HEK293 (cell line): ENCODE measurements around the gene PEX7.
"Not testable (repeated sequence)": the region's sequence is repeated elsewhere in the genome, so short reads cannot be mapped to it uniquely, and the experiment has no call there.

Experiments used
- CTCF ChIA-PET: fragments of 350-600 bp; formaldehyde crosslinking; extraction: SDS; loops from one replicate; lab custom pipeline; 2021; ENCODE audit warnings: antibody characterized with exemption; lab: Yijun Ruan, JAX
- POLR2A ChIA-PET: fragments of 300-600 bp; formaldehyde crosslinking; extraction: SDS; loops from one replicate; lab custom pipeline; 2020; ENCODE audit warnings: antibody characterized with exemption, inconsistent platforms; lab: Yijun Ruan, JAX
- H3K27ac ChIP-seq: fragments of 200-500 bp; sonication (Bioruptor generic); 2 replicates; pipeline ENCODE4 v1.5.1; 2014; ENCODE audit warnings: low read depth, low read length, control low read depth, inconsistent platforms; ENCODE audit errors: extremely low read depth
- H3K36me3 ChIP-seq, 2 experiments: fragments of 200-500 bp in 1 of 2; sonication (Bioruptor generic) in 1 of 2; 1 replicate in 1 of 2; 2 replicates in 1 of 2; pipeline ENCODE4 v1.5.1; 2014 to 2017; ENCODE audit warnings: inconsistent platforms in 2 of 2, low read length in 2 of 2; ENCODE audit not compliant: control insufficient read depth in 2 of 2, insufficient read depth in 1 of 2
- H3K4me1 ChIP-seq: fragments of 200-500 bp; sonication (Bioruptor generic); 2 replicates; pipeline ENCODE4 v1.5.1; 2014; ENCODE audit warnings: mild to moderate bottlenecking, low read length, inconsistent platforms; ENCODE audit not compliant: control insufficient read depth, insufficient read depth
- H3K4me3 ChIP-seq: 2 replicates; pipeline ENCODE4 v1.5.1; 2011; ENCODE audit warnings: low read depth, mild to moderate bottlenecking, control low read depth, low read length, moderate library complexity
- H3K9me3 ChIP-seq: fragments of 200-500 bp; sonication (Bioruptor generic); 2 replicates; pipeline ENCODE4 v1.5.1; 2014; ENCODE audit warnings: low read depth, low read length, inconsistent platforms; ENCODE audit not compliant: control insufficient read depth, insufficient read depth
- OSR2 ChIP-seq: fragments of 450-650 bp; formaldehyde crosslinking; IDR thresholded peaks from 2 replicates; pipeline ENCODE4 v1.5.1; 2016; ENCODE audit warnings: missing biosample characterization, missing genetic modification characterization
- SCRT2 ChIP-seq: fragments of 450-650 bp; formaldehyde crosslinking; IDR thresholded peaks from 2 replicates; pipeline ENCODE4 v1.5.1; 2016; ENCODE audit warnings: missing biosample characterization, missing genetic modification characterization
- SETDB1 ChIP-seq: IDR thresholded peaks from one replicate; pipeline ENCODE4 v1.6.1; 2017; ENCODE audit warnings: mild to moderate bottlenecking, low read length, moderate library complexity, mixed read lengths; ENCODE audit not compliant: insufficient read length
- TRIM28 ChIP-seq: IDR thresholded peaks from 2 replicates; pipeline ENCODE4 v1.6.1; 2011; ENCODE audit warnings: low read length, control low read depth, borderline replicate concordance
- ZBTB1 ChIP-seq: fragments of 450-650 bp; formaldehyde crosslinking; IDR thresholded peaks from 2 replicates; pipeline ENCODE4 v1.5.1; 2016; ENCODE audit warnings: missing biosample characterization, missing genetic modification characterization
- ZBTB48 ChIP-seq: fragments of 450-650 bp; formaldehyde crosslinking; IDR thresholded peaks from 2 replicates; pipeline ENCODE4 v1.5.1; 2016; ENCODE audit warnings: missing biosample characterization, missing genetic modification characterization
- ZFHX2 ChIP-seq: fragments of 450-650 bp; formaldehyde crosslinking; conservative IDR thresholded peaks from 2 replicates; pipeline ENCODE4 v1.5.1; 2016; ENCODE audit warnings: missing biosample characterization, missing genetic modification characterization
- ZNF121 ChIP-seq: fragments of 450-650 bp; formaldehyde crosslinking; IDR thresholded peaks from 2 replicates; pipeline ENCODE4 v1.5.1; 2016; ENCODE audit warnings: missing biosample characterization, missing genetic modification characterization
- ZNF146 ChIP-seq: fragments of 450-650 bp; formaldehyde crosslinking; IDR thresholded peaks from 2 replicates; pipeline ENCODE4 v1.5.1; 2016; ENCODE audit warnings: missing biosample characterization, missing genetic modification characterization
- ZNF23 ChIP-seq: fragments of 450-650 bp; formaldehyde crosslinking; IDR thresholded peaks from 2 replicates; pipeline ENCODE4 v1.5.1; 2016; ENCODE audit warnings: missing biosample characterization, missing genetic modification characterization, borderline replicate concordance
- ZNF239 ChIP-seq: fragments of 450-650 bp; formaldehyde crosslinking; IDR thresholded peaks from 2 replicates; pipeline ENCODE4 v1.5.1; 2016; ENCODE audit warnings: missing biosample characterization, missing genetic modification characterization
- ZNF311 ChIP-seq: fragments of 450-650 bp; formaldehyde crosslinking; IDR thresholded peaks from 2 replicates; pipeline ENCODE4 v1.5.1; 2017; ENCODE audit warnings: missing biosample characterization, missing genetic modification characterization, borderline replicate concordance
- ZNF350 ChIP-seq: fragments of 450-650 bp; formaldehyde crosslinking; IDR thresholded peaks from 2 replicates; pipeline ENCODE4 v1.5.0; 2017; ENCODE audit warnings: missing biosample characterization, mild to moderate bottlenecking, missing genetic modification characterization
- ZNF37A ChIP-seq: fragments of 450-650 bp; IDR thresholded peaks from 2 replicates; pipeline ENCODE4 v1.5.1; 2018; ENCODE audit warnings: missing biosample characterization, missing genetic modification characterization
- ZNF510 ChIP-seq: fragments of 450-650 bp; formaldehyde crosslinking; IDR thresholded peaks from 2 replicates; pipeline ENCODE4 v1.5.1; 2018; ENCODE audit warnings: mild to moderate bottlenecking, missing genetic modification characterization, missing biosample characterization; ENCODE audit not compliant: insufficient replicate concordance
- ZNF624 ChIP-seq: fragments of 450-650 bp; formaldehyde crosslinking; IDR thresholded peaks from 2 replicates; pipeline ENCODE4 v1.5.1; 2017; ENCODE audit warnings: missing biosample characterization, missing genetic modification characterization
- ZNF664 ChIP-seq: fragments of 450-650 bp; formaldehyde crosslinking; IDR thresholded peaks from 2 replicates; pipeline ENCODE4 v1.5.1; 2016; ENCODE audit warnings: missing biosample characterization, missing genetic modification characterization
- ZNF791 ChIP-seq: fragments of 450-650 bp; formaldehyde crosslinking; IDR thresholded peaks from 2 replicates; pipeline ENCODE4 v1.5.1; 2016; ENCODE audit warnings: missing biosample characterization, missing genetic modification characterization
- ZNF792 ChIP-seq: fragments of 450-650 bp; formaldehyde crosslinking; IDR thresholded peaks from 2 replicates; pipeline ENCODE4 v1.5.1; 2016; ENCODE audit warnings: missing biosample characterization, missing genetic modification characterization
- ZSCAN23 ChIP-seq: fragments of 450-650 bp; formaldehyde crosslinking; IDR thresholded peaks from 2 replicates; pipeline ENCODE4 v1.5.1; 2016; ENCODE audit warnings: missing biosample characterization, missing genetic modification characterization
- TF ChIP-seq, protein P1 (sequence below): fragments of 450-650 bp; formaldehyde crosslinking; IDR thresholded peaks from 2 replicates; pipeline ENCODE4 v1.5.1; 2016; ENCODE audit warnings: missing biosample characterization, missing genetic modification characterization
- TF ChIP-seq, protein P2 (sequence below): fragments of 450-650 bp; IDR thresholded peaks from 2 replicates; pipeline ENCODE4 v1.5.1; 2018; ENCODE audit warnings: missing biosample characterization, mild to moderate bottlenecking, missing genetic modification characterization
- TF ChIP-seq, protein P3 (sequence below): fragments of 450-650 bp; formaldehyde crosslinking; IDR thresholded peaks from 2 replicates; pipeline ENCODE4; 2016; ENCODE audit warnings: missing biosample characterization, missing genetic modification characterization

PEX7 gene

DNA sequence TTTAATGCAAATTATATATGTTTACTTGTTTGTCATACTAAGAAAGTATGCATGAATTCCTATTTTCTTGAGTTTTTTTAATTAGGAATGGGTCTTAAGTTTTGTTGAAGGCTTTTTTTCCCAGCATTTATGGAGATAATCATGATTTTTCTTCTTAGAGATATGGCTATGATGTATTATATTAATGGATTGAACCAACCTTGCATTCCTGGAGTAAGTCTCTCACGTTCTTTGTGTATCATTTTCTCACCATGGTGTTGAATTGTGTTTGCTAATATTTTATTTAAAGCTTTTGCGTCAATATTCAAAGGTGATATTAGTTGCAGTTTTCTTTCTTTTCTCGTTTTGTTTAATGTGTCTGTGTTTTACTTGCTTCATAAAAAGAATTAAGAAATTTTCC lies 51.4 kb downstream of the PEX7 start:
- peaks cover 0 to 17% of the 10 kb centered on the region in 2 experiments; a peak in 2 of 3 replicates for H3K36me3 ChIP-seq

DNA sequence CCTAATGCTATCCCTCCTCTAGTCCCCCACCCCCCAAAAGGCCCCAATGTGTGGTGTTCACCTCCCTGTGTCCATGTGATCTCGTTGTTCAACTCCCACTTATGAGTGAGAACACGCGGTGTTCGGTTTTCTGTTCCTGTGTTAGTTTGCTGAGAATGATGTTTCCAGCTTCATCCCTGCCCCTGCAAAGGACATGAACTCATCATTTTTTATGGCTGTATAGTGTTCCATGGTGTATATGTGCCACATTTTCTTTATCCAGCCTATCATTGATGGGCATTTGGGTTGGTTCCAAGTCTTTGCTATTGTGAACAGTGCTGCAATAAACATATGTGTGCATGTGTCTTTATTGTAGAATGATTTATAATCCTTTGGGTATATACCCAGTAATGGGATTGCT lies 54.1 kb downstream of the PEX7 start:
- H3K9me3 ChIP-seq, H3K27ac ChIP-seq, H3K4me1 ChIP-seq, H3K4me3 ChIP-seq, POLR2A ChIA-PET, CTCF ChIA-PET: not testable (repeated sequence)
- TF ChIP-seq ZNF146 (tag by site-specific recombination): peak; percentile 88
- H3K36me3 ChIP-seq: peaks cover 0 to 17% of the 10 kb centered on the region in 2 experiments; a peak in 1 of 3 replicates

More for the DNA sequence above, 51.4 kb downstream of the PEX7 start:
- Histone ChIP-seq H3K9me3 (no peaks in the 10 kb centered on the region), H3K4me3 (no peak overlapping the region), H3K27ac (no peak overlapping the region)
- POLR2A ChIA-PET: no interaction called here
- CTCF ChIA-PET: interaction anchor here (0.8 kb wide), 1 partner anchor 12 kb away, joined by 3 read pairs; no protein-coding TSS in a partner anchor
- TF ChIP-seq ZNF23 (no peak), SCRT2 (tag by site-specific recombination) (no peak), SETDB1 (peak; percentile 90), ZNF239 (no peak), ZNF311 (tag by site-specific recombination) (no peak), ZNF624 (tag by site-specific recombination) (no peak)
- TF ChIP-seq, protein P1, sequence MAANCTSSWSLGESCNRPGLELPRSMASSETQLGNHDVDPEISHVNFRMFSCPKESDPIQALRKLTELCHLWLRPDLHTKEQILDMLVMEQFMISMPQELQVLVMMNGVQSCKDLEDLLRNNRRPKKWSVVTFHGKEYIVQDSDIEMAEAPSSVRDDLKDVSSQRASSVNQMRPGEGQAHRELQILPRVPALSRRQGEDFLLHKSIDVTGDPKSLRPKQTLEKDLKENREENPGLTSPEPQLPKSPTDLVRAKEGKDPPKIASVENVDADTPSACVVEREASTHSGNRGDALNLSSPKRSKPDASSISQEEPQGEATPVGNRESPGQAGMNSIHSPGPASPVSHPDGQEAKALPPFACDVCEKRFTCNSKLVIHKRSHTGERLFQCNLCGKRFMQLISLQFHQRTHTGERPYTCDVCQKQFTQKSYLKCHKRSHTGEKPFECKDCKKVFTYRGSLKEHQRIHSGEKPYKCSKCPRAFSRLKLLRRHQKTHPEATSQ (tag by site-specific recombination): no peak
- TF ChIP-seq, protein P2, sequence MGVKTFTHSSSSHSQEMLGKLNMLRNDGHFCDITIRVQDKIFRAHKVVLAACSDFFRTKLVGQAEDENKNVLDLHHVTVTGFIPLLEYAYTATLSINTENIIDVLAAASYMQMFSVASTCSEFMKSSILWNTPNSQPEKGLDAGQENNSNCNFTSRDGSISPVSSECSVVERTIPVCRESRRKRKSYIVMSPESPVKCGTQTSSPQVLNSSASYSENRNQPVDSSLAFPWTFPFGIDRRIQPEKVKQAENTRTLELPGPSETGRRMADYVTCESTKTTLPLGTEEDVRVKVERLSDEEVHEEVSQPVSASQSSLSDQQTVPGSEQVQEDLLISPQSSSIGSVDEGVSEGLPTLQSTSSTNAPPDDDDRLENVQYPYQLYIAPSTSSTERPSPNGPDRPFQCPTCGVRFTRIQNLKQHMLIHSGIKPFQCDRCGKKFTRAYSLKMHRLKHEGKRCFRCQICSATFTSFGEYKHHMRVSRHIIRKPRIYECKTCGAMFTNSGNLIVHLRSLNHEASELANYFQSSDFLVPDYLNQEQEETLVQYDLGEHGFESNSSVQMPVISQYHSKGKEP: no peak
- TF ChIP-seq, all 188 proteins: peak for 1
- H3K4me1 ChIP-seq: no peaks in the 10 kb centered on the region

DNA sequence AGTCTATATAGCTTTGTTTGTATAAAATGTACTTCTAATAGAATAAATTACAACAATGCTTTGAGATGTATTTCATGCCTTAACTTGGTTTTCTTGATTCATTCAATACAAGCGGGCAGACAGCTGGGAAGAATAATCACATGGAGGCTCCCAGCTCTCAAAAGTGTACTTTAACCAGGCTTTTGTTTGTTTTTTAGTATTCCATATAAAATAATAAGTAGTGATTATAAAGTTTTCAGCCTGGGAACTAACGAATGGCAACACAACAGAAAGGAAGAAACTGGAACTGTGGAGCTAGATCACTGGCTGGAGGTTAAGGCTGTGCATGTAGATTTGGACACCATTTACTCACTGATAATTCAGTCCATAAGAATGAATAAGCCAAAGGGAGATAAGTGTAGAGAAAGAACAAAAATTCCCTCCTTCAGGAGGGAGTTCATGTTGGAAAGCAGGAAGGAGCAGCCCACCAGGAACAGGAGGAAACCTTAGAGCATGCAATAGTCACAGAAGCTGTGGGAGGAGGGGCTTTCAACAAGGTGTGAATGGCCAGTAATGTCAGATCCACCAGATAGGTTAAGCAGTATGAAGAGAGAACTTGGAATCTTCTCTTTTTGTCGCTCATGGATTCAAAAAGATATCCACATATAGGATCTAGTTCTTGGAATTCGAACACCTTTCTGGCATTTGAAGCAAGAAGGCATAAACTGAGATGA lies 58.5 kb downstream of the PEX7 start:
- TF ChIP-seq ZNF37A (tag by site-specific recombination): no peak
- no peak for TF ChIP-seq ZNF664 (tag by site-specific recombination)
- no peak for TF ChIP-seq ZNF791
- TF ChIP-seq ZFHX2 (tag by site-specific recombination): no peak
- no peak for TF ChIP-seq TRIM28
- no peak for TF ChIP-seq ZNF510 (tag by site-specific recombination)
- no peak for TF ChIP-seq ZBTB48 (tag by site-specific recombination)
- TF ChIP-seq, protein P3, sequence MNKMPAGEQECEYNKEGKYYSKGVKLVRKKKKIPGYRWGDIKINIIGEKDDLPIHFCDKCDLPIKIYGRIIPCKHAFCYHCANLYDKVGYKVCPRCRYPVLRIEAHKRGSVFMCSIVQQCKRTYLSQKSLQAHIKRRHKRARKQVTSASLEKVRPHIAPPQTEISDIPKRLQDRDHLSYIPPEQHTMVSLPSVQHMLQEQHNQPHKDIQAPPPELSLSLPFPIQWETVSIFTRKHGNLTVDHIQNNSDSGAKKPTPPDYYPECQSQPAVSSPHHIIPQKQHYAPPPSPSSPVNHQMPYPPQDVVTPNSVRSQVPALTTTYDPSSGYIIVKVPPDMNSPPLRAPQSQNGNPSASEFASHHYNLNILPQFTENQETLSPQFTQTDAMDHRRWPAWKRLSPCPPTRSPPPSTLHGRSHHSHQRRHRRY (tag by site-specific recombination): no peak
- TF ChIP-seq ZSCAN23 (tag by site-specific recombination): no peak
- no peak for TF ChIP-seq OSR2 (tag by site-specific recombination)
- TF ChIP-seq ZNF350 (tag by site-specific recombination): no peak
- TF ChIP-seq ZNF792 (tag by site-specific recombination): no peak
- TF ChIP-seq ZBTB1 (tag by site-specific recombination): no peak
- TF ChIP-seq ZNF121: no peak
- POLR2A ChIA-PET: interaction anchor here (0.8 to 1.5 kb wide), 2 partner anchors 10 to 14 kb away, joined by 3 to 8 read pairs; no protein-coding TSS in a partner anchor
- no peaks in the 10 kb centered on the region for H3K9me3 ChIP-seq
- no peaks in the 10 kb centered on the region for H3K4me1 ChIP-seq
- no peaks in the 10 kb centered on the region for H3K36me3 ChIP-seq
- H3K27ac ChIP-seq: no peak overlapping the region
- CTCF ChIA-PET: interaction anchor here (0.7 to 1.5 kb wide), 2 partner anchors 35 to 44 kb away, joined by 3 to 5 read pairs; no protein-coding TSS in a partner anchor
- H3K4me3 ChIP-seq: no peak overlapping the region
